ENCODE measurements around the gene ZNF783. TPM values are rescaled to one million over a fixed set of nuclear protein-coding genes. Genes with fewer than 3 reads are reported as not detected.

ZNF783 gene
- total and polyA plus RNA-seq, 3 donors from 2014 or later, result 15.0 to 41.1 (median 30.5) TPM

DNA sequence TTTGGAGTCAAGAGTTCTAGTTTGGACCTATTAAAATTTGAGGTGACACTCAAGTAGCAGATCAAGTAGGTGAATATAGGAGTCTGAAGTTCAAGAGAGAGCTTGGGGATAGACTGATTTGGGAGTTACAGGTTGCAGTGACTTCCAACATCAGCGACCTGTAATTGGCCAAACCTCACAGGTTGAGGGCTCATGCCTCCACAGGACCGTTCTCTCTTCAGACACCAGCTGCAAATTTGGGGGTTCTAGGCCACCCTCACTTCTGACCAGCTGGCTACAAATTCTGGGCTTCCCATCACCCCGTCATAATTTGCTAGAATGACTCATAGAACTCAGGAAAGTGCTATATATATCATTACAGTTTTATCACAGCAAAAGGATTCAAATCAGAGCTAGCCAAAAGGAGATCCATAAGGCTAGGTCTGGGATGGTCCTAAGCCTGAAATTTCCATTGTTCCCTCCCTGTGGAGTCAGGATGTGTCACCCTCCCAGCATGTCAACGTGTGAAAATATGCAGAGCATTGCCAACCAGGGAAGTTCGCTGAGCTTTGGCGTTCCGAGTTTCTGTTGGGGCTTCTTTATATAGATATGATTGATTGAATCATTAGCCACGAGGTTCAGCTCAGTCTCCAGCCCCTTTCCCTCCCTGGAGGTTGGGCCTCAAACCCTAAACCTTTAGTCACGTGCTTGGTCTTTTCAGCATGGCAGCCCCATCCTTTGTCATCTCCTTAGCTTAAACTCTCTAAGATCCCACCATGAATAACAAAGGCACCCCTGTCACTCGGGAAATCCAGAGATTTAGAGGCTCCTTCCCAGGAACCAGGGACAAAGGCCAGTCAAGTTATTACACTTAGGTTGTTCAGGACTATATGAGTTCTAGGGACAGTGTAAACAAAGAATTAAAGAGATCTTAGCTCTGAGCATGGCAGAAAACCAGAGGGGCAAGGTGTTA, 43.3 kb upstream of the ZNF783 start:
- intact Hi-C loops (cut with DNase I; ENCODE audit: low total_unique reads), result no loop called here
- DNase-seq, result no peak
- no peak for TF ChIP-seq POLR2A (IDR thresholded peaks at IDR 0.05)
- no peak for TF ChIP-seq CTCF (IDR thresholded peaks at IDR 0.05)
- H3K27me3 ChIP-seq, result no peaks in the 10 kb centered on the region
- WGBS, 2 donors, result 86 to 95% methylated on average over 10 of the region's 10 CpGs
- H3K4me1 ChIP-seq, result no peaks in the 10 kb centered on the region
- H3K4me3 ChIP-seq, result no peak overlapping the region
- no peaks in the 10 kb centered on the region for H3K9me3 ChIP-seq
- no peak overlapping the region for H3K27ac ChIP-seq
- H3K36me3 ChIP-seq (ENCODE audit: low read depth, missing control alignments), result no peaks in the 10 kb centered on the region

- Histone ChIP-seq H3K27ac (no peak overlapping the region), H3K27me3 (no peaks in the 10 kb centered on the region), H3K36me3 (ENCODE audit: low read depth, missing control alignments) (no peaks in the 10 kb centered on the region), H3K4me1 (no peaks in the 10 kb centered on the region), H3K4me3 (no peak overlapping the region), H3K9me3 (no peaks in the 10 kb centered on the region)
- 84 to 85% methylated on average over 6 of the region's 6 CpGs for WGBS, 2 donors
- no peak for DNase-seq
- no peak for TF ChIP-seq CTCF (IDR thresholded peaks at IDR 0.05)
- TF ChIP-seq POLR2A (IDR thresholded peaks at IDR 0.05), result no peak
- intact Hi-C loops (cut with DNase I; ENCODE audit: low total_unique reads), result no loop called here
Measured at GRCh38 chr7:149220534-149220933, 41.5 kb upstream of the ZNF783 start.

GRCh38 chr7:149223176-149223575, 38.8 kb upstream of the ZNF783 start:
- intact Hi-C loops (cut with DNase I; ENCODE audit: low total_unique reads), result no loop called here
- H3K4me1 ChIP-seq, result no peaks in the 10 kb centered on the region
- H3K27ac ChIP-seq, result no peak overlapping the region
- TF ChIP-seq CTCF (IDR thresholded peaks at IDR 0.05) (no peak), POLR2A (IDR thresholded peaks at IDR 0.05) (no peak)
- no peaks in the 10 kb centered on the region for H3K27me3 ChIP-seq
- no peak for DNase-seq
- no peaks in the 10 kb centered on the region for H3K36me3 ChIP-seq (ENCODE audit: low read depth, missing control alignments)
- H3K9me3 ChIP-seq, result no peaks in the 10 kb centered on the region
- no peak overlapping the region for H3K4me3 ChIP-seq
- 46 to 67% methylated on average over 8 of the region's 8 CpGs for WGBS, 2 donors

- H3K9me3 ChIP-seq, result no peaks in the 10 kb centered on the region
- H3K27ac ChIP-seq, result no peak overlapping the region
- intact Hi-C loops (cut with DNase I; ENCODE audit: low total_unique reads), result no loop called here
- DNase-seq, result no peak
- H3K4me1 ChIP-seq, result no peaks in the 10 kb centered on the region
- no peak overlapping the region for H3K4me3 ChIP-seq
- H3K27me3 ChIP-seq, result no peaks in the 10 kb centered on the region
- H3K36me3 ChIP-seq (ENCODE audit: low read depth, missing control alignments), result no peaks in the 10 kb centered on the region
- WGBS, 2 donors, result 79% methylated on average over 14 of the region's 39 CpGs; no CpG with 5 or more reads in 1 of the 2 donors
- TF ChIP-seq POLR2A (IDR thresholded peaks at IDR 0.05) (no peak), CTCF (IDR thresholded peaks at IDR 0.05) (no peak)
Measured at GRCh38 chr7:149223761-149224160, 38.2 kb upstream of the ZNF783 start.
